ENCODE results near the gene SLC17A7. TPM values are rescaled to one million over a fixed set of nuclear protein-coding genes. Genes with fewer than 3 reads are reported as not detected.

SLC17A7 gene
- total and polyA plus RNA-seq, 9 of the 15 experiments (the other 6 are each of a cell fraction or from before 2014, with no cell fraction given), result 1.1 to 15.7 (median 2.4) TPM

DNA sequence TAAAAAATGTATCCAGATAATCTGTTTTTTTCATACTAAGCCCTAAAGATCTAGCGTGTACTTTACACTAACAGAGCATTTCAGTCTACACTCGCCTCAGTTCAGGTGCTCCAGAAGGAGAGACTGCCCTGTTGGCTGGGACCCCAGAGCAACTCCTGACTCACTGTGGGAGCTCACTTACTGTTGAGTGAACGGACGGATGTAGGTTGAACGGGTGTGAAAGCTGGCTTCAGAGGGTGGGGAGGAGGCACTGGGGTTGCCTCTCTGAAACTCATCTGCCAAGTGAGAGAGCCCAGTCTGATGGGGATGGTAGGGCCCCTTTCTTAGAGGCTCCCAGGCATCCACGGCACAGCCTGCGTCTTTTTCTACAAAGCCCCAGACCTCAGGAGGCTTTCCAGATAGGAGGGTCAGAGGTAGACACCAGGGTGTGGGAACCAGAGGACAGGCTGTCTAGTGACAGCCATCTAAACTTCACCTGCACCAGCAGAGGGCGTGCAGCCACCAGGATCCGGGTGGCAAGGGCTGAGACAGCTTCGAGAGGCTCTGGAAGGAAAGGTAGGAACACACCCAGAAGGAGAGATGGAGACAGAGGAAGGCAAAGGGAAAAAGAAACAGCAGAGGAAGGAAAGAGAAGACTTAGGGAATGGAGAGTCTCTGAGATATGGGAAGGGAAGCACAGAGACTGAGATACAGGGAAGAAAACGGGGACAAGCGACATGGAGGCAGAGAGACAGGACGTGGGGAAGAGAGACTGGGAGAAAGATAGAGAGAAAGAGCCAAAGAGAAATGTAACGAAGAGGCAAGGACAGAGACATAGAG, 49.5 kb downstream of the SLC17A7 start (continued):
- TF ChIP-seq SMARCE1 (IDR thresholded peaks at IDR 0.05) (0 out of 2 replicates have a peak, but pooled peaks have one; percentile 32), ZNF436 (CRISPR knock-in tag; IDR thresholded peaks at IDR 0.05) (no peak), KDM5B (IDR thresholded peaks at IDR 0.05; ENCODE audit: insufficient replicate concordance, low read depth, low read length) (no peak), ETV1 (tag; conservative IDR thresholded peaks at IDR 0.05; ENCODE audit: low read depth) (no peak), ZNF77 (CRISPR knock-in tag; IDR thresholded peaks at IDR 0.05) (no peak), RREB1 (CRISPR knock-in tag; IDR thresholded peaks at IDR 0.05) (no peak), EP400 (IDR thresholded peaks at IDR 0.05) (no peak), MLLT1 (IDR thresholded peaks at IDR 0.05) (peak; percentile 80 to 88), ZNF766 (CRISPR knock-in tag; conservative IDR thresholded peaks at IDR 0.05) (no peak), TAF9B (IDR thresholded peaks at IDR 0.05; ENCODE audit: partially characterized antibody) (no peak), ZFPM2 (CRISPR knock-in tag; IDR thresholded peaks at IDR 0.05) (no peak), ZNF583 (CRISPR knock-in tag; IDR thresholded peaks at IDR 0.05) (no peak), GABPB1 (CRISPR knock-in tag; IDR thresholded peaks at IDR 0.05) (0 out of 2 replicates have a peak, but pooled peaks have one; percentile 43)
- TF ChIP-seq, protein P1, sequence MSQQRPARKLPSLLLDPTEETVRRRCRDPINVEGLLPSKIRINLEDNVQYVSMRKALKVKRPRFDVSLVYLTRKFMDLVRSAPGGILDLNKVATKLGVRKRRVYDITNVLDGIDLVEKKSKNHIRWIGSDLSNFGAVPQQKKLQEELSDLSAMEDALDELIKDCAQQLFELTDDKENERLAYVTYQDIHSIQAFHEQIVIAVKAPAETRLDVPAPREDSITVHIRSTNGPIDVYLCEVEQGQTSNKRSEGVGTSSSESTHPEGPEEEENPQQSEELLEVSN (IDR thresholded peaks at IDR 0.05; ENCODE audit: borderline replicate concordance in 1 of 2, extremely low read depth in 1 of 2, insufficient read depth in 1 of 2, insufficient read length in 1 of 2, low read depth in 1 of 2, low read length in 1 of 2, poor library complexity in 1 of 2, severe bottlenecking in 1 of 2), result no peak
- TF ChIP-seq, protein P2, sequence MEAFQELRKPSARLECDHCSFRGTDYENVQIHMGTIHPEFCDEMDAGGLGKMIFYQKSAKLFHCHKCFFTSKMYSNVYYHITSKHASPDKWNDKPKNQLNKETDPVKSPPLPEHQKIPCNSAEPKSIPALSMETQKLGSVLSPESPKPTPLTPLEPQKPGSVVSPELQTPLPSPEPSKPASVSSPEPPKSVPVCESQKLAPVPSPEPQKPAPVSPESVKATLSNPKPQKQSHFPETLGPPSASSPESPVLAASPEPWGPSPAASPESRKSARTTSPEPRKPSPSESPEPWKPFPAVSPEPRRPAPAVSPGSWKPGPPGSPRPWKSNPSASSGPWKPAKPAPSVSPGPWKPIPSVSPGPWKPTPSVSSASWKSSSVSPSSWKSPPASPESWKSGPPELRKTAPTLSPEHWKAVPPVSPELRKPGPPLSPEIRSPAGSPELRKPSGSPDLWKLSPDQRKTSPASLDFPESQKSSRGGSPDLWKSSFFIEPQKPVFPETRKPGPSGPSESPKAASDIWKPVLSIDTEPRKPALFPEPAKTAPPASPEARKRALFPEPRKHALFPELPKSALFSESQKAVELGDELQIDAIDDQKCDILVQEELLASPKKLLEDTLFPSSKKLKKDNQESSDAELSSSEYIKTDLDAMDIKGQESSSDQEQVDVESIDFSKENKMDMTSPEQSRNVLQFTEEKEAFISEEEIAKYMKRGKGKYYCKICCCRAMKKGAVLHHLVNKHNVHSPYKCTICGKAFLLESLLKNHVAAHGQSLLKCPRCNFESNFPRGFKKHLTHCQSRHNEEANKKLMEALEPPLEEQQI (IDR thresholded peaks at IDR 0.05), result no peak
